CD14-positive monocyte (primary cell): ENCODE results near the gene SNAI3. TPM values are rescaled to one million over a fixed set of nuclear protein-coding genes. Genes with fewer than 3 reads are reported as not detected.

ENCODE experiments used
- DNase-seq, 3 donors: peaks; one replicate each; pipeline ENCODE4 v3.0.0-alpha.2; 2011 to 2022
- H2AFZ ChIP-seq: 2 replicates; pipeline ENCODE4 v1.6.0; 2012; ENCODE audit warnings: mild to moderate bottlenecking, low read depth, low read length, inconsistent platforms; ENCODE audit not compliant: insufficient read depth, poor library complexity, severe bottlenecking
- H3K27ac ChIP-seq, 2 donors: 1 replicate in 1 of 2; 2 replicates in 1 of 2; pipeline ENCODE4 v1.5.1; 2012 to 2013; ENCODE audit warnings: low read length in 2 of 2, control low read depth in 1 of 2, inconsistent platforms in 1 of 2, low read depth in 1 of 2, mild to moderate bottlenecking in 1 of 2
- H3K27me3 ChIP-seq, 2 donors: one replicate each; pipeline versions ENCODE4 v1.6.0 to v1.6.1; 2011 to 2013; ENCODE audit warnings: low read length in 2 of 2; ENCODE audit not compliant: control insufficient read depth in 2 of 2, insufficient read depth in 2 of 2
- H3K36me3 ChIP-seq, 2 donors: replicated peaks in 1 of 2; 1 replicate in 1 of 2; 2 replicates in 1 of 2; pipeline versions ENCODE4 v1.5.1 to v1.6.1; 2012 to 2013; ENCODE audit warnings: low read length in 2 of 2, control low read depth in 1 of 2, inconsistent platforms in 1 of 2, mild to moderate bottlenecking in 1 of 2; ENCODE audit not compliant: insufficient read depth in 2 of 2, control insufficient read depth in 1 of 2
- H3K4me1 ChIP-seq, 2 donors: 1 replicate in 1 of 2; 2 replicates in 1 of 2; pipeline versions ENCODE4 v1.5.1 to v1.6.1; 2012 to 2013; ENCODE audit warnings: low read length in 2 of 2, control low read depth in 1 of 2, inconsistent platforms in 1 of 2, mild to moderate bottlenecking in 1 of 2, moderate library complexity in 1 of 2; ENCODE audit not compliant: insufficient read depth in 2 of 2, control insufficient read depth in 1 of 2
- H3K4me2 ChIP-seq: replicated peaks from 2 replicates; pipeline ENCODE3; 2012; ENCODE audit warnings: low read length, moderate library complexity, mild to moderate bottlenecking; ENCODE audit not compliant: poor library complexity, severe bottlenecking; ENCODE audit errors: extremely low read depth
- H3K4me3 ChIP-seq, 3 experiments: fragments of 200-600 bp in 1 of 3; sonication (generic) in 1 of 3; replicated peaks in 1 of 3; 1 replicate in 2 of 3; 2 replicates in 1 of 3; pipeline ENCODE4 v1.5.1; 2011 to 2013; ENCODE audit warnings: low read length in 3 of 3, mild to moderate bottlenecking in 3 of 3, control low read depth in 2 of 3, low read depth in 2 of 3, inconsistent platforms in 1 of 3, moderate library complexity in 1 of 3
- H3K79me2 ChIP-seq: 2 replicates; pipeline ENCODE4 v1.6.0; 2012; ENCODE audit warnings: mild to moderate bottlenecking, control low read depth, inconsistent platforms, low read length, moderate library complexity; ENCODE audit not compliant: insufficient read depth
- H3K9ac ChIP-seq: 2 replicates; pipeline ENCODE4 v1.6.0; 2017; ENCODE audit warnings: low read length, mild to moderate bottlenecking; ENCODE audit not compliant: insufficient read depth, poor library complexity, severe bottlenecking
- H3K9me3 ChIP-seq, 2 donors: replicated peaks in 1 of 2; 1 replicate in 1 of 2; 2 replicates in 1 of 2; pipeline versions ENCODE4 v1.5.1 to v1.6.1; 2012 to 2013; ENCODE audit warnings: low read length in 2 of 2, control low read depth in 1 of 2; ENCODE audit not compliant: control insufficient read depth in 1 of 2, insufficient read depth in 1 of 2
- H4K20me1 ChIP-seq: 2 replicates; pipeline ENCODE4 v1.6.0; 2012; ENCODE audit warnings: mild to moderate bottlenecking, low read length, control low read depth, moderate library complexity; ENCODE audit not compliant: insufficient read depth
- H3K27ac Mint-ChIP-seq, 7 donors: one replicate each; pipeline ENCODE4 v1.8.0; 2020; ENCODE audit warnings: mild to moderate bottlenecking in 7 of 7, mixed read lengths in 7 of 7, moderate library complexity in 6 of 7, inconsistent platforms in 2 of 7
- H3K27me3 Mint-ChIP-seq, 3 donors: one replicate each; pipeline ENCODE4 v1.8.0; 2021 to 2022; ENCODE audit warnings: low read depth in 3 of 3, mild to moderate bottlenecking in 3 of 3, mixed read lengths in 3 of 3, moderate library complexity in 3 of 3, inconsistent platforms in 1 of 3
- H3K36me3 Mint-ChIP-seq, 2 donors: one replicate each; pipeline ENCODE4 v1.8.0; 2020; ENCODE audit warnings: mixed read lengths in 2 of 2, inconsistent platforms in 1 of 2, mild to moderate bottlenecking in 1 of 2
- H3K4me1 Mint-ChIP-seq: one replicate; pipeline ENCODE4 v1.8.0; 2020; ENCODE audit warnings: mild to moderate bottlenecking, mixed read lengths
- H3K4me3 Mint-ChIP-seq, 2 donors: one replicate each; pipeline ENCODE4 v1.8.0; 2020; ENCODE audit warnings: mild to moderate bottlenecking in 2 of 2, mixed read lengths in 2 of 2, moderate library complexity in 1 of 2
- H3K9me3 Mint-ChIP-seq, 7 donors: one replicate each; pipeline ENCODE4 v1.8.0; 2020 to 2022; ENCODE audit warnings: mixed read lengths in 7 of 7, mild to moderate bottlenecking in 6 of 7, moderate library complexity in 6 of 7, inconsistent platforms in 2 of 7
- WGBS: methylation state at CpG from one replicate; pipeline ENCODE4 v1.1.5; 2013; ENCODE audit warnings: missing lambda C conversion rate; ENCODE audit not compliant: insufficient coverage; 5-methylcytosine and 5-hydroxymethylcytosine counted together
- intact Hi-C, 2 donors: fragments of 100-400 bp; cut with micrococcal nuclease; formaldehyde crosslinking; loops; one replicate each; pipeline versions ENCODE4 v1.15.0 to v1.15.1; 2023
- polyA plus RNA-seq, 3 donors: library from polyadenylated mRNA; depleted of rRNA in 1 of 3; unstranded in 2 of 3; stranded (reverse) in 1 of 3; fragments of 300-500 nt in 2 of 3; fragments of >200 nt in 1 of 3; fragmentation: Illumina TruSeq in 2 of 3; gene quantifications; 1 replicate in 2 of 3; 2 replicates in 1 of 3; pipeline ENCODE4 v1.2.3, GENCODE V29; 2012 to 2021
- TF ChIP-seq, protein P1 (sequence below): fragments of 200-600 bp; IDR thresholded peaks from one replicate; pipeline ENCODE4 v1.8.0; 2022; ENCODE audit warnings: antibody characterized with exemption, mild to moderate bottlenecking

Gene SNAI3
- polyA plus RNA-seq, 3 donors: 4.2 to 6.4 (median 5.3) TPM

DNA sequence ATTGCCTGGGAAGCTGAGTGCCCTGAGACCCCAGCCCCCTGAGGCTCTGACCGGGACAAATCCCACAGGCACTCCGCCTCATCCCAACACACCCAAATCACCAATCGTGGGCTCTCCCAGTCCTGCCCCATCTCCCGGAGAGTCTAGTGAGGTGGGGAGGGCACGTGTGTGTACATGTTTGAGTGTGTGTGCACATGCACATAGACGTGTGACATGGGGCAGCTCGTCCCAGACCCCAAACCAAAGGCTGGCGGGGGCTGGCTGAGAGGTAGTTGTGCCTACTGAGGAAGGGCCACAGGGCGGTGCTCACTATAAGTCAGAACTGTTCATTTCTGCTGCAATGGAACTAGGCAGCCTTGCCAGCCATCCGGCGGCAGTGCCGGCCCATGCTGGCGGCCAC lies 8.6 kb downstream of the SNAI3 start:
- Histone ChIP-seq H3K27me3 (no peaks in the 10 kb centered on the region), H3K9ac (no peak overlapping the region), H3K4me2 (no peak overlapping the region), H2AFZ (no peak overlapping the region), H3K4me3 (no peak overlapping the region), H4K20me1 (peaks cover 7% of the 10 kb centered on the region), H3K4me1 (peaks cover 29 to 31% of the 10 kb centered on the region in 2 donors), H3K79me2 (peaks cover 4% of the 10 kb centered on the region), H3K9me3 (no peaks in the 10 kb centered on the region), H3K27ac (no peak overlapping the region), H3K36me3 (peaks cover 38% of the 10 kb centered on the region in 2 donors)
- WGBS: 78% methylated on average over 9 of the region's 13 CpGs
- Mint-ChIP-seq H3K27ac (no peak overlapping the region), H3K36me3 (peaks cover 35 to 62% of the 10 kb centered on the region in 2 donors), H3K9me3 (no peaks in the 10 kb centered on the region), H3K4me3 (no peak overlapping the region), H3K27me3 (no peaks in the 10 kb centered on the region), H3K4me1 (peaks cover 27% of the 10 kb centered on the region)
- DNase-seq: no peak
- TF ChIP-seq, protein P1, sequence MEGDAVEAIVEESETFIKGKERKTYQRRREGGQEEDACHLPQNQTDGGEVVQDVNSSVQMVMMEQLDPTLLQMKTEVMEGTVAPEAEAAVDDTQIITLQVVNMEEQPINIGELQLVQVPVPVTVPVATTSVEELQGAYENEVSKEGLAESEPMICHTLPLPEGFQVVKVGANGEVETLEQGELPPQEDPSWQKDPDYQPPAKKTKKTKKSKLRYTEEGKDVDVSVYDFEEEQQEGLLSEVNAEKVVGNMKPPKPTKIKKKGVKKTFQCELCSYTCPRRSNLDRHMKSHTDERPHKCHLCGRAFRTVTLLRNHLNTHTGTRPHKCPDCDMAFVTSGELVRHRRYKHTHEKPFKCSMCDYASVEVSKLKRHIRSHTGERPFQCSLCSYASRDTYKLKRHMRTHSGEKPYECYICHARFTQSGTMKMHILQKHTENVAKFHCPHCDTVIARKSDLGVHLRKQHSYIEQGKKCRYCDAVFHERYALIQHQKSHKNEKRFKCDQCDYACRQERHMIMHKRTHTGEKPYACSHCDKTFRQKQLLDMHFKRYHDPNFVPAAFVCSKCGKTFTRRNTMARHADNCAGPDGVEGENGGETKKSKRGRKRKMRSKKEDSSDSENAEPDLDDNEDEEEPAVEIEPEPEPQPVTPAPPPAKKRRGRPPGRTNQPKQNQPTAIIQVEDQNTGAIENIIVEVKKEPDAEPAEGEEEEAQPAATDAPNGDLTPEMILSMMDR: no peak
- intact Hi-C loops: loop anchor here in 1 of 2 donors (2.0 kb wide), 1 partner anchor 13 kb away; no protein-coding TSS in a partner anchor

DNA sequence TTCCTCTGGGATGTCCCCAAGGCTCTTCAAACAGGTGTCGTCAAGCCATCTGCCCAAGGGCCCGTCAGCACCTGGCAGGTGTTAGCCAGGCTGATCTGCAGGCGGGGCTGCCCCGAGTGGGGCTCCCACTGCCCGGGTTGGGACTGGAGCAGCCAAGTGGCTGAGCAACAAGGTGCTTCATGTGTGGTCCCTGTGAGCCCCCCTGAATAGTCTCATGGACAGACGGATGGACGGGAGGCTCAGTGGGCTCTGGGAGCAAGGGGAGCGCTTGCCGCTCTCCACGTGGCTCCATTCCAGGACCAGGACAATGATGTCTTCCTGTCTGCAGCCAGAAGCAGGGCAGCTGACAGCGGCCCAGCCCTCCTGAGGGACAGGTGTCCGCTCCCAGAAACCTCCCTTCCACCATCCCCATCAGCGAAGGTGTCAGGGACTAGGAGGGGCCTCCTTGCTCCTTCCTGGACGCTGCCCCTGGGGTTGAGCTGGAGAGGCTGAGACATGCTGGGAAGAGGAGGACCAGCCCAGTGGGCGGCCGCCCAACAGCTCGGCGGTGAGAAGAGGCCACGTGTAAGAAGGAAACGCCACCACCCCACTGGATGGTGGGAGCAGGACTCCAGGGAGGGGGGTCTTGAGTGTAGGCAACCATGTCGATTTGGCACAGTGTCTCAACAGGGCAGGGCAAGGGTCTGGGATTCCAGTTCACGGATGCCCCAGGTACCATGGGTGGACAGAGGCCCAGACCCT lies 9.6 kb downstream of the SNAI3 start:
- peaks cover 16% of the 10 kb centered on the region for H3K4me1 Mint-ChIP-seq
- H3K27me3 ChIP-seq: no peaks in the 10 kb centered on the region
- DNase-seq: no peak
- H3K4me2 ChIP-seq: no peak overlapping the region
- H3K4me3 Mint-ChIP-seq: no peak overlapping the region
- 95% methylated on average over 19 of the region's 22 CpGs for WGBS
- peaks cover 38% of the 10 kb centered on the region in 2 donors for H3K36me3 ChIP-seq
- intact Hi-C loops: no loop called here
- no peak overlapping the region for H3K27ac Mint-ChIP-seq
- no peaks in the 10 kb centered on the region for H3K9me3 Mint-ChIP-seq
- no peaks in the 10 kb centered on the region for H3K79me2 ChIP-seq
- H3K9me3 ChIP-seq: no peaks in the 10 kb centered on the region
- no peak overlapping the region for H3K27ac ChIP-seq
- H3K4me1 ChIP-seq: peaks cover 18 to 20% of the 10 kb centered on the region in 2 donors
- no peak overlapping the region for H2AFZ ChIP-seq
- H3K36me3 Mint-ChIP-seq: peaks cover 32 to 62% of the 10 kb centered on the region in 2 donors
- peaks cover 7% of the 10 kb centered on the region for H4K20me1 ChIP-seq
- TF ChIP-seq, protein P1: no peak
- H3K9ac ChIP-seq: no peak overlapping the region
- H3K27me3 Mint-ChIP-seq: no peaks in the 10 kb centered on the region
- H3K4me3 ChIP-seq: no peak overlapping the region
